GM12878 (cell line): Measurements from ENCODE around the gene CDH4. TPM values are rescaled to one million over a fixed set of nuclear protein-coding genes. Genes with fewer than 3 reads are reported as not detected.

Experiments
- ATAC-seq: fragments of 200-7000 bp; cut with Tn5 transposase; 3 replicates; pipeline ENCODE4 v1.9.1; 2020; ENCODE audit warnings: mild to moderate bottlenecking, moderate library complexity
- BruUV-seq: library from RNA; stranded (reverse); fragments of 400-500 nt; replicated peaks from 2 replicates; lab custom pipeline; 2021; lab: Mats Ljungman, UMichigan
- CTCF ChIA-PET: fragments of 300-600 bp; sonication (Branson Sonifier 250); formaldehyde crosslinking; extraction: SDS; loops from one replicate; lab custom pipeline; 2021; ENCODE audit warnings: inconsistent platforms; lab: Yijun Ruan, JAX
- POLR2A ChIA-PET: fragments of 350-600 bp; formaldehyde crosslinking; extraction: SDS; loops from one replicate; lab custom pipeline; 2021; ENCODE audit warnings: inconsistent platforms; lab: Charles Lee
- RAD21 ChIA-PET: fragments of 300-600 bp; sonication (Branson Sonifier 250); formaldehyde crosslinking; loops from one replicate; lab custom pipeline; 2023; ENCODE audit warnings: antibody characterized with exemption; ENCODE audit not compliant: unreplicated experiment; lab: Charles Lee
- SMC1A ChIA-PET: fragments of 300-600 bp; sonication (Branson Sonifier 250); formaldehyde crosslinking; loops from one replicate; lab custom pipeline; 2023; ENCODE audit not compliant: unreplicated experiment, uncharacterized antibody; lab: Charles Lee
- DNase-seq: peaks from one replicate; pipeline ENCODE4 v3.0.0-alpha.2; 2011; ENCODE audit warnings: low read depth, low spot score
- FAIRE-seq: peaks from 3 replicates; lab custom pipeline; 2011; peaks lifted over from hg19 to GRCh38; lab: Jason Lieb, UNC
- H2AFZ ChIP-seq: 2 replicates; pipeline ENCODE4 v1.6.0; 2011; ENCODE audit warnings: low read depth, low read length, control low read depth; ENCODE audit not compliant: control insufficient read depth
- H3K27ac ChIP-seq: 2 replicates; pipeline ENCODE4 v1.5.1; 2011; ENCODE audit warnings: control low read depth; ENCODE audit not compliant: control insufficient read depth, insufficient read depth
- H3K27me3 ChIP-seq, 2 experiments: replicated peaks in 1 of 2; 2 replicates each; pipeline versions ENCODE4 v1.6.0 to v1.6.1; 2011; ENCODE audit warnings: low read length in 1 of 2; ENCODE audit not compliant: control insufficient read depth in 2 of 2, insufficient read depth in 2 of 2
- H3K36me3 ChIP-seq, 2 experiments: 2 replicates each; pipeline ENCODE4 v1.5.1; 2011; ENCODE audit warnings: low read length in 1 of 2; ENCODE audit not compliant: control insufficient read depth in 2 of 2, insufficient read depth in 2 of 2
- H3K4me1 ChIP-seq: 2 replicates; pipeline ENCODE4 v1.6.1; 2011; ENCODE audit warnings: mild to moderate bottlenecking, low read length, moderate library complexity, mixed read lengths; ENCODE audit not compliant: control insufficient read depth, insufficient read depth
- H3K4me2 ChIP-seq: 2 replicates; pipeline ENCODE4 v1.6.0; 2011; ENCODE audit warnings: control low read depth; ENCODE audit not compliant: control insufficient read depth, insufficient read depth
- H3K4me3 ChIP-seq: fragments of 200-600 bp; sonication (generic); 2 replicates; pipeline ENCODE4 v1.5.1; 2016
- H3K79me2 ChIP-seq: 2 replicates; pipeline ENCODE4 v1.6.0; 2011; ENCODE audit warnings: low read length; ENCODE audit not compliant: control insufficient read depth, insufficient read depth
- H3K9ac ChIP-seq: 2 replicates; pipeline ENCODE4 v1.8.0; 2011; ENCODE audit warnings: low read length, control low read depth, mixed read lengths; ENCODE audit not compliant: control insufficient read depth, insufficient read depth
- H3K9me3 ChIP-seq: replicated peaks from 3 replicates; pipeline ENCODE4 v1.5.1; 2011; ENCODE audit warnings: mild to moderate bottlenecking, low read length; ENCODE audit not compliant: control insufficient read depth, insufficient read depth
- H4K20me1 ChIP-seq: 2 replicates; pipeline ENCODE4 v1.6.0; 2011; ENCODE audit not compliant: control insufficient read depth, insufficient read depth
- CTCF ChIP-seq, 3 experiments: IDR thresholded peaks in 2 of 3; conservative IDR thresholded peaks in 1 of 3; 2 replicates each; pipeline ENCODE4 v1.5.1; 2011; ENCODE audit warnings: low read depth in 3 of 3, low read length in 3 of 3, mild to moderate bottlenecking in 3 of 3, control low read depth in 2 of 3, moderate library complexity in 2 of 3, inconsistent platforms in 1 of 3, mixed read lengths in 1 of 3; ENCODE audit not compliant: control insufficient read depth in 2 of 3, insufficient read depth in 1 of 3; ENCODE audit errors: extremely low read depth in 1 of 3
- SPI1 ChIP-seq: IDR thresholded peaks from 2 replicates; pipeline ENCODE4 v1.6.1; 2011; ENCODE audit warnings: low read depth, mild to moderate bottlenecking, low read length, moderate library complexity, borderline replicate concordance; ENCODE audit not compliant: insufficient read depth
- ZBTB33 ChIP-seq: fragments of 450-650 bp; IDR thresholded peaks from 2 replicates; pipeline ENCODE4 v1.6.1; 2017; ENCODE audit warnings: mild to moderate bottlenecking
- WGBS: methylation state at CpG from one replicate; pipeline ENCODE4 v1.1.6; 2016; ENCODE audit warnings: low lambda C conversion rate; ENCODE audit not compliant: insufficient replicate concordance, insufficient coverage; ENCODE audit errors: missing lambda C conversion rate; 5-methylcytosine and 5-hydroxymethylcytosine counted together
- in situ Hi-C: fragments of 300-500 bp; cut with MboI; formaldehyde crosslinking; loops from 9 replicates; pipeline ENCODE4 v1.14.3; 2018; ENCODE audit warnings: mixed read lengths
- intact Hi-C: fragments of 100-400 bp; cut with micrococcal nuclease; formaldehyde crosslinking; loops from one replicate; pipeline ENCODE4 v1.14.2; 2022; ENCODE audit not compliant: unreplicated experiment
- polyA plus RNA-seq, 11 experiments: library from polyadenylated mRNA; depleted of rRNA in 4 of 11; unstranded in 6 of 11; stranded (reverse) in 5 of 11; fragments of >200 nt; fragmentation: Nextera tagmentation in 4 of 11; fragmentation: Illumina TruSeq in 1 of 11; extraction: Ambion mirVana in 4 of 11; extraction: Trizol in 1 of 11; gene quantifications; 1 replicate in 1 of 11; 2 replicates in 10 of 11; pipeline versions ENCODE4 v1.2.1 to v1.2.3, GENCODE V29; 2011 to 2016; ENCODE audit warnings: inconsistent platforms in 2 of 11, missing spikeins in 2 of 11, low read depth in 1 of 11
- total RNA-seq, 4 experiments: library from RNA; depleted of rRNA in 3 of 4; stranded (reverse); fragments of >200 nt in 3 of 4; fragmentation: Illumina TruSeq in 1 of 4; extraction: Trizol in 1 of 4; gene quantifications; 2 replicates each; pipeline versions ENCODE4 v1.2.1 to v1.2.3, GENCODE V29; 2013 to 2021

Gene CDH4
- total and polyA plus RNA-seq, 10 of the 15 experiments (the other 5 are each of a cell fraction or from before 2014, with no cell fraction given) = not detected

GRCh38 chr20:61725966-61726365 is 473.9 kb downstream of the CDH4 start:
- H3K4me1 ChIP-seq = no peaks in the 10 kb centered on the region
- CTCF ChIA-PET = interaction anchor here (0.7 kb wide), 1 partner anchor 162 kb away, joined by 3 read pairs; no protein-coding TSS in a partner anchor
- H4K20me1 ChIP-seq = no peaks in the 10 kb centered on the region
- no peak for ATAC-seq
- H3K36me3 ChIP-seq = no peaks in the 10 kb centered on the region
- H3K4me3 ChIP-seq = no peak overlapping the region
- POLR2A ChIA-PET = no interaction called here
- FAIRE-seq = no peak
- no TSS peak for BruUV-seq
- TF ChIP-seq ZBTB33 (no peak), SPI1 (no peak), CTCF (IDR thresholded peaks at IDR 0.05 in 2 of 3, conservative IDR thresholded peaks at IDR 0.05 in 1 of 3; ENCODE audit: control insufficient read depth in 2 of 3, extremely low read depth in 1 of 3, insufficient read depth in 1 of 3, low read depth in 3 of 3, low read length in 3 of 3) (no peak)
- no peaks in the 10 kb centered on the region for H3K27me3 ChIP-seq
- no peaks in the 10 kb centered on the region; the same call in 2 of the 3 replicates for H3K9me3 ChIP-seq
- H3K4me2 ChIP-seq = no peak overlapping the region
- intact Hi-C loops (no loop called here), in situ Hi-C loops (no loop called here)
- no peak for DNase-seq
- no peaks in the 10 kb centered on the region for H3K79me2 ChIP-seq
- no peak overlapping the region for H3K9ac ChIP-seq
- SMC1A ChIA-PET = no interaction called here
- RAD21 ChIA-PET = no interaction called here
- 22% methylated on average over 8 of the region's 8 CpGs for WGBS
- no peak overlapping the region for H2AFZ ChIP-seq
- H3K27ac ChIP-seq = no peak overlapping the region
